ENCODE results near the gene PLA2G2C.
"Not testable (repeated sequence)": the region's sequence is repeated elsewhere in the genome, so short reads cannot be mapped to it uniquely, and the experiment has no call there.

The PLA2G2C gene, protein sequence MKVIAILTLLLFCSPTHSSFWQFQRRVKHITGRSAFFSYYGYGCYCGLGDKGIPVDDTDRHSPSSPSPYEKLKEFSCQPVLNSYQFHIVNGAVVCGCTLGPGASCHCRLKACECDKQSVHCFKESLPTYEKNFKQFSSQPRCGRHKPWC

GRCh38 chr1:20185834-20186782 is at the start of gene PLA2G2C, which contains the start of gene UBXN10:
PLA2G2C (minus strand) TSS chr1:20186518; CDS start chr1:20177363, 9,155 bp downstream.
UBXN10 (plus strand) TSS chr1:20186096; CDS start chr1:20190562, 4,466 bp downstream.
- H3K4me3 ChIP-seq (ENCODE audit: low read depth, low read length) = peak within 1 kb of the TSS; percentile 21
- TF ChIP-seq, protein P1, sequence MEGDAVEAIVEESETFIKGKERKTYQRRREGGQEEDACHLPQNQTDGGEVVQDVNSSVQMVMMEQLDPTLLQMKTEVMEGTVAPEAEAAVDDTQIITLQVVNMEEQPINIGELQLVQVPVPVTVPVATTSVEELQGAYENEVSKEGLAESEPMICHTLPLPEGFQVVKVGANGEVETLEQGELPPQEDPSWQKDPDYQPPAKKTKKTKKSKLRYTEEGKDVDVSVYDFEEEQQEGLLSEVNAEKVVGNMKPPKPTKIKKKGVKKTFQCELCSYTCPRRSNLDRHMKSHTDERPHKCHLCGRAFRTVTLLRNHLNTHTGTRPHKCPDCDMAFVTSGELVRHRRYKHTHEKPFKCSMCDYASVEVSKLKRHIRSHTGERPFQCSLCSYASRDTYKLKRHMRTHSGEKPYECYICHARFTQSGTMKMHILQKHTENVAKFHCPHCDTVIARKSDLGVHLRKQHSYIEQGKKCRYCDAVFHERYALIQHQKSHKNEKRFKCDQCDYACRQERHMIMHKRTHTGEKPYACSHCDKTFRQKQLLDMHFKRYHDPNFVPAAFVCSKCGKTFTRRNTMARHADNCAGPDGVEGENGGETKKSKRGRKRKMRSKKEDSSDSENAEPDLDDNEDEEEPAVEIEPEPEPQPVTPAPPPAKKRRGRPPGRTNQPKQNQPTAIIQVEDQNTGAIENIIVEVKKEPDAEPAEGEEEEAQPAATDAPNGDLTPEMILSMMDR (IDR thresholded peaks at IDR 0.05; ENCODE audit: borderline replicate concordance, insufficient read depth, low read depth, low read length) = no peak

DNA sequence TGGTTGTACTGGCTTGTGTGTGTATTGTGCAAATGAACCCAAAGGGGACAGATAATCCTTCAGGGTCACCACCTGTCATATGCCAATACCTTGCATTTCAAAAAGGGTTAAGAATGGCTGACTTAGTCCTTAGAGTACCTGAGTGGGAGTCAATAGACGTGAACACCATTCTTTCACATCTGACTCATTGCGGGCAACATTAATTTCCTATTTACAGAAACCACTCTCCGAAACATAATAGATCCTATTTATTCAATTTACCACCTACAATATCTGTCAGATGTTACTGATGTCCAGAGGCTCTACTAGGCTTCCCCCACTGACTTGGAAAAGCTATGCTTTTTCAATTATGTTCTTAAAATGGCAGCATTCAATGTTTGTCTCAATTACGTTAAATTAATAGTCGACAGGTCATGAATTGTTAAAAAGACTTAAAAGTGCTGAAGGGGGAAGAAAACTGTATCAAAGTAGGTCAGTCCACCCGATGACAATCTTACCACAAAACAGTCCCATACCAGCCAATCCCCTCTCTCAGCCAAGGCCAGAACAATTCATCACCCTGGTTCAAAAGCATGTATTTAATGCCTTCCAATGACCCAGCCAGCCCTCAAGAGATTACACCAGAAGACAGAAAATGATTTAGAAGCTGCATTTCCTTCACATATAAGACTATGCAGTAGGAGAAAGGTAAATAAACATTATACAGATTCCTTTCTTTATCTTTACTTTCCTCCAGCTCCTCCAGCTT is 48.6 kb upstream of the PLA2G2C start:
- H3K4me3 ChIP-seq (ENCODE audit: low read depth, low read length) = no peak overlapping the region
- TF ChIP-seq, protein P1 (IDR thresholded peaks at IDR 0.05; ENCODE audit: borderline replicate concordance, insufficient read depth, low read depth, low read length) = no peak

- no peak overlapping the region for H3K4me3 ChIP-seq (ENCODE audit: low read depth, low read length)
- TF ChIP-seq, protein P1 (IDR thresholded peaks at IDR 0.05; ENCODE audit: borderline replicate concordance, insufficient read depth, low read depth, low read length) = no peak
Measured at GRCh38 chr1:20233866-20234265, 47.5 kb upstream of the PLA2G2C start.

DNA sequence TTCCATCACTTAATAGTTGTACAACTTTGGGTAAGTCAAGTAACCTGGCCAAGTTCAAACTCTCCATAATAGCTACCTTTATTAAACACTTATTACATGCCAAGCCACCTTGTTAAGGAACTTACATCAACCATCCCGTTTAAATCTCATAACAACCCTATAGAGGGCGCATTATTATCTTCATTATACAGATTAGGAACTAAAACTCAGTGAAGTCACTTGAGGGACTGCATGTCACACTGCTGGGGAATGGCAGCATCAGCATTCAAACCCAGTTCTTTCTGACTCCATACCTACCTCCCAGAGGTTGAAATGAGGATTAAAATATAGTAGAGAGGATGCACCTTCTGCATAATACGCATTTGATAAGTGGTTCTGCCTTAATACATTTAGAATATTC is 47.1 kb upstream of the PLA2G2C start:
- H3K4me3 ChIP-seq (ENCODE audit: low read depth, low read length) = no peak overlapping the region
- TF ChIP-seq, protein P1 (IDR thresholded peaks at IDR 0.05; ENCODE audit: borderline replicate concordance, insufficient read depth, low read depth, low read length) = peak; percentile 23; the same call in 1 of the 2 replicates

DNA sequence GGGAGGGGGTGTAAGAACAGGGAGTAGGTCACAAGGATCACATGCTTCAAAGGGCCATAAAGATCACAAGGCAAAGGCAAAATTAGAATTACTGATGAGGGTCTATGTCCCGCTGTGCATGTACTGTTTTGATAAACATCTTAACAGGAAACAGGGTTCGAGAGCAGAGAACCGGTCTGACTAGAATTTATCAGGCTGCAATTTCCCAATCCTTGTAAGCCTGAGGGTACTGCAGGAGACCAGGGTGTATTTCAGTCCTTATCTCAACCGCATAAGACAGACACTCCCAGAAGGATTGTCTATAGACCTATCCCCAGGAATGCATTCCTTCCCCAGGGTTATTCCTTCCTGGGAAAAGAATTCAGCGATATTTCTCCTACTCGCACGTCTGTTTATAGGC is 46.2 kb upstream of the PLA2G2C start:
- not testable (repeated sequence) for H3K4me3 ChIP-seq (ENCODE audit: low read depth, low read length)

GRCh38 chr1:20229171-20229570 is 42.9 kb upstream of the PLA2G2C start:
- no peak overlapping the region for H3K4me3 ChIP-seq (ENCODE audit: low read depth, low read length)
- TF ChIP-seq, protein P1 (IDR thresholded peaks at IDR 0.05; ENCODE audit: borderline replicate concordance, insufficient read depth, low read depth, low read length) = no peak

DNA sequence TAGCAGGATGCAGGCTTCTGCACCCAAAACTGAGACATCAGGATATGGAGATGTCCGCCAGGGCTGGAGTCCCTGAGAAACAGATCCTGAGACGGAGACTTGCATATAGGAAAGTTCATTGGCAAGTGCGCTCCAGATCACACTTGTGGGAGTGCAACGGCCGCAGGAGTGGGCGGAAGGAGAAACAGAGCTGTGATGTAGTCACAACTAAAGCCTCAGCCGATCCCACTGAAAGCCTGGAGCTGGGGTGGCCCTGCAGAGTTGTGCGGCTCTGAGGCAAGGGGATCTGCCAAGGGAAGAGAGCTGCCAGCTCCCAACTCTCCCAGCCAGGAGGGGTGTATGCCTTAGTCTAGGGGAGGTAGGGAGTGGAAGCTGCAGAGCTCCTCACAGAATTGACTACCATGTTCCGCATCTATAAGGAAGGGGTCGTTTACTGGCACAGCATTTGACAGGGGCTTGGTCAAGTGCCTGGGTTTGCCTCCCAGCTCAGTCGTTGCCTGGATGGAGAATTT is 42.1 kb upstream of the PLA2G2C start:
- no peak overlapping the region for H3K4me3 ChIP-seq (ENCODE audit: low read depth, low read length)
- TF ChIP-seq, protein P1 (IDR thresholded peaks at IDR 0.05; ENCODE audit: borderline replicate concordance, insufficient read depth, low read depth, low read length) = no peak
